HG03103 (cell line): ENCODE results near the gene ADGRB2.

Source experiments
- ATAC-seq: cut with Tn5 transposase; IDR thresholded peaks from one replicate; pipeline ENCODE4 v1.9.1; 2021; ENCODE audit warnings: low read depth; ENCODE audit not compliant: unreplicated experiment

ADGRB2 gene

GRCh38 chr1:31705080-31705866, 58.9 kb downstream of the ADGRB2 start:
- no peak for ATAC-seq

DNA sequence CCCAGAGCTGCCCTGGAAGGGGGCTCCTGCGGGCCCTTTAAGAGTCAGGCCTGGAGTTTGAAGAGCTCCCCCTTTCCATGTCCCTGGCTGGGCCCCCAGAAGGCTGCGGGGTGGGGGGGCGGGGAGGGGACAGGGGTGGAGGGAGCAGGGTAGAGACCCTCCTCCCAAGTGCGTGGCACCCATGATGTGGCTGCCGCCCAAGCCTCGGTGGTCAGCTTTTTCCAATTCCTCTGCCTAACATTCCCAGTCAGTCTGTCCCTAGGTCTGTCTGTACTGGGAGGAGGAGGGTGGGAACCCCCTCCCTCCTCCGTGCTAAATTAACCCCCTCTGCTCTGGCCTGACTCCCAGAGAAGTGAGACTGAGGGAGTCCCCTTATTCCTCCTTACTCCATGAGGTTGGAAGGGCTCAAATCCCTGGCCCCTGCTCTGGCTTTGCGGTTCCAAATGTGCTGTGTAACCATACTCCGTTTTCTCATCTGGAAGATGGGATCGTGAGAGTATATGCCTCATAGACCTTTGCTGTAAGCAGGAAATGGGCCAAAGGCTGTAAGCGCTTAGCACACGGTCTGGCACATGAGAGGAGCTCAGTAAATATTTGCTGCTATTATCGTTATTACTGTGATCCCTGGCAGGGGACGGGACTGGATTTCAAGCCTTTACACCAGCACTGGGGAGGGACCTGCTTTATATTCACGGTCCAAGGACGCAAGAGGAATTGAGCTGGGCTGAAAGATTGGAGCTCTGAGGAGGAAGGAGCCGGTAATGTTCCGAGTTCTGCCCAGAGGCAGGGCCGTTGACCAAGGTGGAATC, 59.7 kb downstream of the ADGRB2 start:
- no peak for ATAC-seq

DNA sequence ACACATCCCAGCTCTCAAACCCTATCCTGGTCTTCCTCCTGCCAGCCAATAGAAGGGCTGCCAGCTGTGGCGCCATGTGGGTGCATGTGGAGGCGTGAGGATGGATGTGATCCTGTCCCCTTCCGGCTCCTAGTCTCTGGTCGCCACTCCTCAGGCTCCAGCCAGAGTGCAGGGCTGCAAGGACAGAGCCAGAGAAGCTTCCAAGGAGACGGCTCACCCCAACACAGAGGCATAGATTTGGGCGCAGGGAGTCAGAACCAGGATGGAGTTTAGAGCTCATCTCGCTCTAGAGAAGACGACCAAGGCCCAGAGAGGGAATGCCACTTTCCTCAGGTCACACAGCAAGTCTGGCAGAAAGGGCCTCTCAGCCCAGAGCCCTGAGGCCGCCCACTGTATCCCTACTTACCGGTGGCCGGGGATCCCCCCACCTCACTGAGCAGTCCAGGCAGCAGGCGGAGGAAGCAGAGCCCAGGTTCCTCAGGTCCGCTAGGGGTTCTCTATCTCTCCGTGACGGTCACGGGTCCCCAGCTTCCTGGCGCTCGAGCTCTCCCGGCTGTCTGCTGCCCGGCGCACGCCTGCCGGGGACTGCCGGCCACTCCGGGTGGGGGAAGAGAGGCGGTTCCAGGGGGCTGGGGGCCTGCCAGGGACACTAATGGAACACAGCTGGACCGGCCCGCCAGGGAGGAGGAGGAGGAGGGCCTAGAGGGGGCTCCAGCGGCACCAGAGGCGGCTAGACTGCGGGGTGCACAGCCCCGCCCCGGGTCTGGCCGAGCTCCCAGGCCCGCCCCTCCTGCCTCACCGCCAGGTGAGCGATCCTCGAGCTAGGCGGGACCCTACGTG, 60.5 kb downstream of the ADGRB2 start, which contains the start of gene COL16A1:
Gene COL16A1 (minus strand): TSS at position 587 of the 840 bp plus-strand sequence. CDS start 1,824 bp downstream, outside the sequence.
- ATAC-seq: no peak

DNA sequence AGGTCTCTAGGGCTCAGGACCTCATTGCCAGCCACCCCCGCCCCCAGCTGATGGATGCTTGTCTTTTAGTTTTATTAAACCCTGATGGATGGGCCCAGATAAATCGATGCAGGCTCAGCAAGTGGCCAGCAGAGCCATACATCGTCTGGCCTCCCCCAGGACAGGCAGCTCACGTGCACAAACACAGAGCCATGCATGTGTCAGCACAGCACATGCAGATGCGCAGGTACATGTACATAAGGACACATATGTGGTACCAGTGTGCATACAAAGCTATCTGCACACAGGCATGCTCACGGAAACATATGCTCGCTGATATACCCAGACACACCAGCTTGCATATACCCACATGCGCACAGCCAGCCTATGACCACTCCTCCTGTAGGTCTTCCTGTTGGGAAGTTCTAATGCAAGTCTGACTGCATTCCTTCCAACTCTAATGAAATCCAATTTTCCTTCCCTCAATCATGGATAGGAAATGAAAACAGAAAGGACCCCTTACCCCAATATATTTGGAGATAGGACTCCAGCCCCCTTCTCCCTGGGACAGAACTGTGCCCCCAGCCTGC, 61.2 kb downstream of the ADGRB2 start:
- no peak for ATAC-seq

- no peak for ATAC-seq
Observed at GRCh38 chr1:31701091-31701736, 62.9 kb downstream of the ADGRB2 start.

- ATAC-seq: no peak
Observed at GRCh38 chr1:31700468-31701090, 63.6 kb downstream of the ADGRB2 start.

DNA sequence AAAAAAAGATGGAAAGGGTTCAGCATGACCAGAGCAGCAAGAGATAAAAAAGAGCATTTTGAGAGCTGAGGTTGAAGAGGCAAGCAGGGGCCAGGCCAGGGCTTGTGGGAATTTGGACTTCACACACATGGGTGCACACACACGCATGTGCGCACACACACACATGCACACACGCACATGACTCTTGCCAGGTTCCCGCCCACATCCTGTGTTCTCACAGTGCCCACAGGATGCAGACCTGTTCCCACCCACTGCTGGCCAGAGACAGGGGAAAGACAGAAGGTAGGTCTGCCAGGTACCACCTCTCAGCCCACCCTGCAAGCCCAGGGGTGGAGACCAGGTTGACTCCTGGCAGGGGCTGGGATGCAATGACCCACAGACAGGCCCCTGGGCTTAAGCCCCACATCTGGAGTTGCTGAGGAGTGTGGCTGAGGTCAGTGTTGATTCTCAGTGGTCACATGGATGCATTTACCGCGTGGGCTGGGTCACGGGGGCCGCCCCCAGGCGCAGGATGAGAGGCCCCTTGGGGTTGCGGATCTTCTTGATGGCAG, 64.7 kb downstream of the ADGRB2 start:
- ATAC-seq: no peak

DNA sequence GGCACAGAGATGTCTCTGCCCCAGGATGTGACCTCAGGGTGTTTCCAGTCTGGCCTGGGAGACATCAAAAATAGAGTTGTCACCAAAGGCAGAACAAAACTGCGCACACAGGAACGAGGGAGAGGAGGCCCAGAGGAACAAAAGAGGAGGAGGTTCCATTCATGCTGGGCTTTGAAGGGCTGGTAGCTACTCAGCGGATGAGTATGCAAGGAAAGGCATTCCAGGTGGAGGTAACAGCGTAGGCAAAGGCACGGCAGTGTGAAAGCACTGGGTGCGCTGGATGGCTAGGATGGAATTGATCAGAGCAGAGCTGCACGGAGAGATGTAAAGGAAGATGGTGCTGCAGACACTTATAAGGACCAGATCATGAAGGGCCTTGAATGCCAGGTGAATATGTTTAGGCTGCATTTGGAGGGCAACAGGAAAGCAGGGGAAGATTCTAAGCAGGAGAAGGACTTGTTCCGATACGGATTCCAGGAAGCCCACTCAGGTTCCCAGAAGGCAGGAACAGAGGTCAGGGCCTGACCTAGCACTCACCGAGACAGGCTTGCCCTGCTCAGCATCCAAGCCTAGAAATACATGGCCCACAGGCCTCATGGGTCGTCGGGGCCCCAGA, 66.7 kb downstream of the ADGRB2 start:
- no peak for ATAC-seq

DNA sequence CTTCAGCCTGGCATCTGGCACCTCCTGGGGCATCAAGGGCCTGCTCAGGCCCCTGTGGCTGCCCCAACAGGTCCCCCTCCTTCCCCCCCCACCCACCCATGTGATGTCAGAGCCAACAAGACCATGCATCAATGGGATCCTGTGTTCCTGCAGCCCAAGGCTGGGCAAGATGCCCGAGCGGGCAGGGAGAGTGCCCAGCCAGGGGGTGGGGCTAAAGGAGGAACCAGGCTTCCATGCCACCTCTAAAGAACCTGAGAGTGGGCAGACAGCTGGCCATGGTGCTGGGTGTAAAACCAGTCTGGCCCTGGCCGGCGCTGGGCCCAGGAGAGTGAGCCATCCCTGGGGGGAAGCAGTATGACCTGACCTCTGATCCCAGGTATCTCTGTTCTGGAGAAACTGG, 67.9 kb downstream of the ADGRB2 start:
- no peak for ATAC-seq

GRCh38 chr1:31695327-31695726, 68.8 kb downstream of the ADGRB2 start:
- no peak for ATAC-seq

GRCh38 chr1:31694964-31695313, 69.2 kb downstream of the ADGRB2 start:
- no peak for ATAC-seq

DNA sequence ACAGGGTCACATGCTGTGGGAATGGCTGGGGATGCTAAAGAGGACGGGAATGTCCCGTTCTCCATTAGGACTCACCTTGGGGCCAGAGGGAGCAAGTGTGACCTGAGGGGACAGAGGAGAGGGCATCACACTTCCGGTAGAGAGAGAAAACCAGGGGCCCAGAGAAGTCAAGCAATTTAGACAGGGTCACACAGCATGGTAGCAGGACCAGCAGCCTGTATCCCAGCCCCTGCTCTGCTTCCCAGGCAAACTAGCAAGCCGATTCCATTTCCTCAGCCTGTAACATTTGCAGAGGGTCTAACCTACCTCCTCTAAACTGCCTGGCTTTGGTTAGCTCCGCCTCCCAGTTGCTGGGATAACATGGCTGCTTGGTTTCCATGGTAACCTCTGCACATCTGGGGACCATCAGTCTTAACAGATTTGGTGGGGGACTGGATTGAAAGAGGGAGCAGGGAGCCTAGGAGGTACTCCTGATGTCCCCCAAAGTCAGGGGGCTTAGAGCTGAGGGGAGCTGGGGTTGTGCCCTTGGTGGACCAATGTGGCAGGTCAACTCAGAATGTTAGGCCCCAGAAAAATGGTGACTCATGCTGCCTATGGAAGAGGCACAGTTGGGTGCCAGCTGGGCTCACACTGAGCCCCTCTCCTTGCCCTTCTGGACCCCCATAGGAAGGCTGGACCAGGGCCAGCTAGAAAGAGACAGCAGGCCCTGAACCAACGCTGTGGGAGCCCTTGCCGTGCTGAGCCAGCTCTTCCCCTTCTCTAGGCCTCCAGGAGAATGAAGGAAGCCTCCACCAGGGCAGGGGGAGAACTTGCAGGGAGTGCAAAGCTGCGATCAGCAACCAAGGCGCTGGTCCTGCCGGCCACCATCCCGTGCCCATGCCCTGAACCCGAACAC, 69.8 kb downstream of the ADGRB2 start:
- ATAC-seq: no peak

GRCh38 chr1:31693231-31693630, 70.9 kb downstream of the ADGRB2 start:
- ATAC-seq: no peak

DNA sequence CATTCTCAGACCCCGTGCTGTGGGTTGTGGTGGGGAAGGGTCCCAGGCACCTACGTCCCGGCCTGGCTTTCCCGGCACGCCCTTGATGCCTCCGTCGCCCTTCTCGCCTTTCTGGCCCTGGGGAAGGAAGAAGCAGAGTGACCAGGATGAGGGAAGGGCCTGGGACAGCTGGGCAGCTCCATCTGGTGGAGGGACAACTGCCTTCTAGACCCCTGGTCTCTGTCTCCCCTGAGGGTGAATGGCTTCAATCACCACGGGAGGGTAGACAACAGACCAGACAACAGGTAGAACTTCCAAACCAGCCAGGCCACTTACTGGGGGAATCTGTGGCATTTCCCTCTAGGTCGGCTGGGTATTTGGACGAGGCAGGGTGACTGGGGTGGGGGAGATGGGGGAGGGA, 72.2 kb downstream of the ADGRB2 start:
- ATAC-seq: no peak

GRCh38 chr1:31691446-31691845, 72.7 kb downstream of the ADGRB2 start:
- no peak for ATAC-seq

DNA sequence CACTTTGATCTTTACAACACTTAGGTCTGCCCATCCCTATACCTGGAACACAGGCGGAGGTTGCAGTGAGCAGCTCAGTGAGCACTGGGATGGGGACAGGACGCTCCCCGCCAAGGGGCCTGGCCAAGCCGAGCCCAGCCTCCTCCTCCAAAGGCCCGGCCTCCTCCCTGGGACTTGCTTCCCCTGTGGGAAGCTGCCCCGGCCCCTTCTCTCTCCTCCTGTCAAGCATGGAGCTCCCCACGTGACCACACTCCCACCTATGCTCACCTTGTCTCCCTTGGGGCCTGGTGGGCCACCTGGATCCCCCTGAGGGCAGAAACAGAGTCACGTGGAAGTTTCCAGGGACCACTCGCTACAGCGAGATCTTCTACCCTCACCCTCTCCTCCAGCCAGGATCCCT, 73.2 kb downstream of the ADGRB2 start:
- ATAC-seq: no peak

GRCh38 chr1:31689854-31690253, 74.3 kb downstream of the ADGRB2 start:
- no peak for ATAC-seq

DNA sequence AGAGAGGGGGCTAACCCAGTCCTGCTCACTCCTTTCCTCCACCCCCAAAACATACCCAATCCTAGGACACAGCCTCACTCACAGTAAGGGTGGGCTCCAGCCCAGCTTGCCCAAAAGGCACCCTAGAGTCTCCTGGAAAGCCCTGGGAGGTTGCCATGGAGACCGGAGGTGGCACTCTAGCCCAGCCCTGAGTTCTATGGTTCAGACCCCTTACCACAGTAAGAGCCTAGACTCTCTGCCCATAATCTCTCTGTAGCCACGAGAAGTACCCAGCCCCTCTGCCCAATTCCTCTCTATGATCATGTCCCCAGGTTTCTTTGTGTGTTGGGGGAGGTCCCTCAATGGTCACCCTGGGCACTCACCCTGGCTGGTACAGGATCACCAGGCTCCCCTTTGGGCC, 74.8 kb downstream of the ADGRB2 start:
- no peak for ATAC-seq
